Measurements from ENCODE around the gene HRG. TPM values are rescaled to one million over a fixed set of nuclear protein-coding genes. Genes with fewer than 3 reads are reported as not detected.

HRG gene
- total RNA-seq, 1 experiment from 2014 or later: 1.3 TPM

DNA sequence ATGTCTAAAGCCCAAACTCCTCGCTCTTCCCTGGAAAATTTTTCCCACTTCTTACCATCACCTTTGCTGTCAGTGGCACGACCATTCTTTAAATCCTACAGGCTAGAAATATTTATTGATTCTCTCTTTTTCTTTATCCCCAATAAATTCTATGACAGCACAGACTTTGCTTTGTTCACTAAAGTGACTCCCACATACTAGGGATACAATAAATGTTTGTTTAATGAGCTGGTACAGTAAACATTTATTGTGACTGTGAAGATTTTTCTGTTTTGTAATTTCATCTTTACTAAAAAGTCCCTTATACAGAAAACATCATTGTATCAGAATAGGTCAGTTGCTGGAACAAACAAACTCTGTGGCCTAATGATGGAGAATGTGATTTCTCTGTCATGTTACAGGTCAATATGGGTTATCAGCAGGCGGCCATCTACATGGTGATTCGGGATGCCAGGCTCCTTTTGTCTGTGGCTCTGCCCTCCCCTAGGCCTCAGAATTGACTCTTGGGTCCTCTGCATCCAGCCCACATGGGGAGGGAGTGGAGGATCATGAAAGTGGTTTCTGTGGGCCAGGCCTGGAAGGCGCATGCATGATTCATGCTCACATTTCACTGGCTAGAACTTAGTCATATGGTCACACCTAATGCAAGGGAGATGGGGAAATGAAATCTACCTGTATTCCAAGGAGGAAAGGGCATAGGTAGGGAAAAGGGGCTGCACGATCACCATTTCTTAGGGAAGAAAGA is 28.6 kb downstream of the HRG start:
- H3K27ac ChIP-seq: no peak overlapping the region
- H3K4me3 ChIP-seq: no peak overlapping the region
- no peaks in the 10 kb centered on the region for H3K79me2 ChIP-seq (ENCODE audit: low read depth)
- no peak for DNase-seq
- H3K4me2 ChIP-seq: no peak overlapping the region
- CTCF ChIA-PET: no interaction called here
- H4K20me1 ChIP-seq (ENCODE audit: insufficient read depth): no peaks in the 10 kb centered on the region
- TF ChIP-seq, protein P1, sequence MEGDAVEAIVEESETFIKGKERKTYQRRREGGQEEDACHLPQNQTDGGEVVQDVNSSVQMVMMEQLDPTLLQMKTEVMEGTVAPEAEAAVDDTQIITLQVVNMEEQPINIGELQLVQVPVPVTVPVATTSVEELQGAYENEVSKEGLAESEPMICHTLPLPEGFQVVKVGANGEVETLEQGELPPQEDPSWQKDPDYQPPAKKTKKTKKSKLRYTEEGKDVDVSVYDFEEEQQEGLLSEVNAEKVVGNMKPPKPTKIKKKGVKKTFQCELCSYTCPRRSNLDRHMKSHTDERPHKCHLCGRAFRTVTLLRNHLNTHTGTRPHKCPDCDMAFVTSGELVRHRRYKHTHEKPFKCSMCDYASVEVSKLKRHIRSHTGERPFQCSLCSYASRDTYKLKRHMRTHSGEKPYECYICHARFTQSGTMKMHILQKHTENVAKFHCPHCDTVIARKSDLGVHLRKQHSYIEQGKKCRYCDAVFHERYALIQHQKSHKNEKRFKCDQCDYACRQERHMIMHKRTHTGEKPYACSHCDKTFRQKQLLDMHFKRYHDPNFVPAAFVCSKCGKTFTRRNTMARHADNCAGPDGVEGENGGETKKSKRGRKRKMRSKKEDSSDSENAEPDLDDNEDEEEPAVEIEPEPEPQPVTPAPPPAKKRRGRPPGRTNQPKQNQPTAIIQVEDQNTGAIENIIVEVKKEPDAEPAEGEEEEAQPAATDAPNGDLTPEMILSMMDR (conservative IDR thresholded peaks at IDR 0.05): no peak
- no peak for TF ChIP-seq EZH2 (IDR thresholded peaks at IDR 0.05; ENCODE audit: low read depth)
- no peaks in the 10 kb centered on the region for H3K9me3 ChIP-seq (ENCODE audit: insufficient read depth, low read depth)
- H3K27me3 ChIP-seq (ENCODE audit: insufficient read depth, low read depth): no peaks in the 10 kb centered on the region
- no peaks in the 10 kb centered on the region for H3F3A ChIP-seq (ENCODE audit: insufficient read depth, low read depth)
- H2AFZ ChIP-seq: no peak overlapping the region
- no peaks in the 10 kb centered on the region for H3K36me3 ChIP-seq (ENCODE audit: low read depth)
- no TSS peak for BruUV-seq (replicated peaks)
- intact Hi-C loops (cut with micrococcal nuclease; ENCODE audit: unreplicated experiment): no loop called here
- no peaks in the 10 kb centered on the region for H3K9me2 ChIP-seq (ENCODE audit: insufficient read depth)
- POLR2A ChIA-PET (ENCODE audit: unreplicated experiment): no interaction called here
- H3K4me1 ChIP-seq (replicated peaks; ENCODE audit: insufficient read depth): no peaks in the 10 kb centered on the region

DNA sequence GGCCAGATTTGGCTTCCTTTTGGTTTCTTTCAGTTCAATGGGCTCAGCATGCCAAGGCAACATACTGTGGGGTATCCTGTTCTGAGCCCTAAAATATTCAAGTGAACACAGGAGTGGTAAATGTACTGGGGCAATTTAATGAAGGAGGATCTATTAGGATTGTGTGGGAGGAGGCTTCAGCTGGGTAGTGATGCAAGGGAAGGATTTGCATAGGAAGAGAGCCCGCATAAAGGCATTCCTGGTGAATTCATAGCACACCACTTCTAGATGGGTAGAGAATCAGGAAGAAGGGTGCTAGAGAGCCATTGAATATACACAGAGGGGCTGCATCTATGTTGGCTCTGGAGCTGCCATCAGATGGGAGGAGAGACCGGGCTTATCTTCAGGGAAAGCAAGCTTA is 30.7 kb downstream of the HRG start:
- H3K9me2 ChIP-seq (ENCODE audit: insufficient read depth): no peaks in the 10 kb centered on the region
- no peak overlapping the region for H3K4me3 ChIP-seq
- no peak overlapping the region for H2AFZ ChIP-seq
- no peaks in the 10 kb centered on the region for H3K36me3 ChIP-seq (ENCODE audit: low read depth)
- H3K9me3 ChIP-seq (ENCODE audit: insufficient read depth, low read depth): no peaks in the 10 kb centered on the region
- H4K20me1 ChIP-seq (ENCODE audit: insufficient read depth): no peaks in the 10 kb centered on the region
- no peaks in the 10 kb centered on the region for H3K79me2 ChIP-seq (ENCODE audit: low read depth)
- H3K27me3 ChIP-seq (ENCODE audit: insufficient read depth, low read depth): no peaks in the 10 kb centered on the region
- POLR2A ChIA-PET (ENCODE audit: unreplicated experiment): interaction anchor here (0.6 kb wide), 1 partner anchor 94 kb away, joined by 3 read pairs; no protein-coding TSS in a partner anchor
- BruUV-seq (replicated peaks): no TSS peak
- no peak for TF ChIP-seq EZH2 (IDR thresholded peaks at IDR 0.05; ENCODE audit: low read depth)
- TF ChIP-seq, protein P1 (conservative IDR thresholded peaks at IDR 0.05): no peak
- CTCF ChIA-PET: no interaction called here
- 0 out of 2 replicates have a peak, but pooled peaks cover 5% of the 10 kb centered on the region for H3K4me1 ChIP-seq (replicated peaks; ENCODE audit: insufficient read depth)
- H3K4me2 ChIP-seq: no peak overlapping the region
- no peaks in the 10 kb centered on the region for H3F3A ChIP-seq (ENCODE audit: insufficient read depth, low read depth)
- intact Hi-C loops (cut with micrococcal nuclease; ENCODE audit: unreplicated experiment): no loop called here
- DNase-seq: no peak
- no peak overlapping the region for H3K27ac ChIP-seq

DNA sequence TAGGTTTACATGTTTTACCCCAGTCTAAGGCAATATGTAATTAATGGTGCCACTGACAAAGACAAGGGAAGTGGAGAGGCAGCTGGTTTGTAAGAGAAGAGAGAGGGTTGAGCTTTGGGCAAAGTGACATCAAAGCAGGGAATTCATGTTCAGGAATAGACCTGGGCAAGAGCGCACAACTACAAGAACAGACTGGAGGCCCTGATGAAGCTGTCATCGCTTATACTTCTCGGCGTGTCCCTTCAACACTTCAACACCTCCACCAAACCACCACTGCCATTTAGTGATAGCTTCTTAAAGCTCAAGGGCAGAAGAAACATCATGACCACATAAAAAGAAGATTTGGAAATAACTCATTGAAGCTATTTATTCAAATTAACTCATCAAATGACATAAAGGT is 31.7 kb downstream of the HRG start:
- Histone ChIP-seq H3F3A (ENCODE audit: insufficient read depth, low read depth) (no peaks in the 10 kb centered on the region), H3K9me3 (ENCODE audit: insufficient read depth, low read depth) (no peaks in the 10 kb centered on the region), H3K27ac (no peak overlapping the region), H3K4me1 (replicated peaks; ENCODE audit: insufficient read depth) (0 out of 2 replicates have a peak, but pooled peaks cover 5% of the 10 kb centered on the region), H3K36me3 (ENCODE audit: low read depth) (no peaks in the 10 kb centered on the region), H4K20me1 (ENCODE audit: insufficient read depth) (no peaks in the 10 kb centered on the region), H2AFZ (no peak overlapping the region), H3K27me3 (ENCODE audit: insufficient read depth, low read depth) (no peaks in the 10 kb centered on the region), H3K79me2 (ENCODE audit: low read depth) (no peaks in the 10 kb centered on the region), H3K4me3 (no peak overlapping the region), H3K4me2 (no peak overlapping the region), H3K9me2 (ENCODE audit: insufficient read depth) (no peaks in the 10 kb centered on the region)
- ChIA-PET POLR2A (ENCODE audit: unreplicated experiment) (interaction anchor here (0.5 kb wide), 1 partner anchor 19 kb away, joined by 3 read pairs; no protein-coding TSS in a partner anchor), CTCF (no interaction called here)
- BruUV-seq (replicated peaks): no TSS peak
- TF ChIP-seq, protein P1 (conservative IDR thresholded peaks at IDR 0.05): no peak
- TF ChIP-seq EZH2 (IDR thresholded peaks at IDR 0.05; ENCODE audit: low read depth): no peak
- intact Hi-C loops (cut with micrococcal nuclease; ENCODE audit: unreplicated experiment): no loop called here
- no peak for DNase-seq

Data from PC-9 (cell line).